NCI-H748 treated with DMSO at 0.1 percent for 48 hours (cell line): Measurements from ENCODE around the gene TMEM269.

Source experiments
- DNase-seq: peaks from one replicate; lab custom pipeline; 2025; lab: John Stamatoyannopoulos, UW

Gene TMEM269

GRCh38 chr1:42848823-42849537 lies 64.2 kb downstream of the TMEM269 start:
- DNase-seq: no peak

- no peak for DNase-seq
Measured at GRCh38 chr1:42849944-42850343, 65.2 kb downstream of the TMEM269 start.
